GM19468 (cell line): ENCODE measurements around the gene ZBTB12.
"Not testable (repeated sequence)": the region's sequence is repeated elsewhere in the genome, so short reads cannot be mapped to it uniquely, and the experiment has no call there.

Experiments used
- ATAC-seq: cut with Tn5 transposase; IDR thresholded peaks from one replicate; pipeline ENCODE4 v1.9.1; 2021; ENCODE audit warnings: mild to moderate bottlenecking, moderate library complexity, moderate number of reproducible peaks; ENCODE audit not compliant: unreplicated experiment; ENCODE audit errors: extremely low read depth

The ZBTB12 gene

GRCh38 chr6:31901953-31902643 lies at the start of gene ZBTB12:
ZBTB12 (minus strand) TSS chr6:31902086; CDS start chr6:31901305, 781 bp downstream.
- peak; percentile 59 for ATAC-seq

- ATAC-seq, result no peak
Observed at GRCh38 chr6:31949926-31950548, 48.2 kb upstream of the ZBTB12 start.

- ATAC-seq, result no peak
Observed at GRCh38 chr6:31948753-31949413, 47.0 kb upstream of the ZBTB12 start.

- ATAC-seq, result no peak
Observed at GRCh38 chr6:31948306-31948705, 46.4 kb upstream of the ZBTB12 start.

- no peak for ATAC-seq
Observed at GRCh38 chr6:31947864-31948263, 46.0 kb upstream of the ZBTB12 start.

- ATAC-seq, result no peak
Observed at GRCh38 chr6:31947070-31947675, 45.3 kb upstream of the ZBTB12 start.

- ATAC-seq, result no peak
Observed at GRCh38 chr6:31946370-31946885, 44.5 kb upstream of the ZBTB12 start.

- no peak for ATAC-seq
Observed at GRCh38 chr6:31945507-31946369, 43.9 kb upstream of the ZBTB12 start, which contains the start of gene CFB. CFB (plus strand) TSS chr6:31946095; CDS start chr6:31946222, 127 bp downstream.

GRCh38 chr6:31945154-31945506 lies 43.2 kb upstream of the ZBTB12 start:
- no peak for ATAC-seq

GRCh38 chr6:31943742-31944141 lies 41.9 kb upstream of the ZBTB12 start:
- ATAC-seq, result no peak

- ATAC-seq, result no peak
Observed at GRCh38 chr6:31940256-31940664, 38.4 kb upstream of the ZBTB12 start.

- ATAC-seq, result no peak
Observed at GRCh38 chr6:31935823-31936222, 33.9 kb upstream of the ZBTB12 start.

GRCh38 chr6:31935021-31935420 lies 33.1 kb upstream of the ZBTB12 start:
- no peak for ATAC-seq

GRCh38 chr6:31933537-31933936 lies 31.7 kb upstream of the ZBTB12 start:
- no peak for ATAC-seq

- not testable (repeated sequence) for ATAC-seq
Observed at GRCh38 chr6:31932137-31932536, 30.3 kb upstream of the ZBTB12 start.

GRCh38 chr6:31930962-31931361 lies 29.1 kb upstream of the ZBTB12 start:
- ATAC-seq, result no peak

- no peak for ATAC-seq
Observed at GRCh38 chr6:31928672-31928939, 26.7 kb upstream of the ZBTB12 start.

GRCh38 chr6:31927863-31928671 lies 26.2 kb upstream of the ZBTB12 start:
- ATAC-seq, result no peak

GRCh38 chr6:31927242-31927862 lies 25.5 kb upstream of the ZBTB12 start, which contains the start of gene C2:
C2 (plus strand) TSS chr6:31927717; CDS start chr6:31927753, 36 bp downstream.
- no peak for ATAC-seq
